DND-41 (cell line): ENCODE results near the gene TMUB2.

Experiments
- CTCF ChIP-seq: IDR thresholded peaks from 2 replicates; pipeline ENCODE4 v1.5.1; 2012; ENCODE audit warnings: borderline replicate concordance, low read length, moderate library complexity, mild to moderate bottlenecking; ENCODE audit not compliant: poor library complexity, severe bottlenecking; ENCODE audit errors: extremely low read depth
- EZH2 ChIP-seq: IDR thresholded peaks from 3 replicates; pipeline ENCODE4 v1.6.1; 2012; ENCODE audit warnings: borderline replicate concordance, low read depth, mild to moderate bottlenecking, moderate library complexity, low read length, inconsistent platforms; ENCODE audit not compliant: severe bottlenecking

GRCh38 chr17:44222112-44222869 lies 35.5 kb downstream of the TMUB2 start:
- TF ChIP-seq CTCF (no peak), EZH2 (no peak)
